HL-60 (cell line): ENCODE results near the gene UXT.
"Not testable (repeated sequence)": the region's sequence is repeated elsewhere in the genome, so short reads cannot be mapped to it uniquely, and the experiment has no call there.

Experiments
- DNase-seq, 2 experiments: peaks; one replicate each; pipeline ENCODE4 v3.0.0-alpha.2; 2010 to 2020; ENCODE audit warnings: low read depth in 1 of 2, low spot score in 1 of 2
- H3K27ac ChIP-seq: fragments of 250-450 bp; sonication (Bioruptor Pico); replicated peaks from 2 replicates; pipeline ENCODE4 v1.5.1; 2020; ENCODE audit warnings: mild to moderate bottlenecking, moderate library complexity
- H3K27me3 ChIP-seq: fragments of 250-450 bp; sonication (Bioruptor Pico); 2 replicates; pipeline ENCODE4 v1.5.1; 2021; ENCODE audit warnings: mild to moderate bottlenecking, moderate library complexity; ENCODE audit not compliant: insufficient read depth, poor library complexity, severe bottlenecking
- H3K4me3 ChIP-seq: replicated peaks from 2 replicates; pipeline ENCODE4 v1.5.1; 2011; ENCODE audit warnings: mild to moderate bottlenecking, control low read depth, low read length; ENCODE audit not compliant: insufficient read depth
- CTCF ChIP-seq: IDR thresholded peaks from one replicate; pipeline ENCODE4 v1.5.1; 2011; ENCODE audit warnings: low read length, control low read depth, inconsistent platforms; ENCODE audit not compliant: insufficient read depth
- POLR2AphosphoS5 ChIP-seq: IDR thresholded peaks from 2 replicates; pipeline ENCODE4 v1.6.1; 2012; ENCODE audit warnings: low read depth
- SPI1 ChIP-seq: IDR thresholded peaks from 2 replicates; pipeline ENCODE4 v1.6.1; 2012; ENCODE audit warnings: low read depth, mild to moderate bottlenecking, borderline replicate concordance

The UXT gene

GRCh38 chrX:47605024-47605423 is 54.0 kb downstream of the UXT start:
- Histone ChIP-seq H3K4me3 (no peak overlapping the region), H3K27ac (no peak overlapping the region), H3K27me3 (no peaks in the 10 kb centered on the region)
- TF ChIP-seq SPI1 (peak; percentile 85), CTCF (no peak), POLR2AphosphoS5 (no peak)
- DNase-seq, result peak in 1 of 2 experiments; percentile 45

- H3K4me3 ChIP-seq, H3K27ac ChIP-seq, DNase-seq, H3K27me3 ChIP-seq: not testable (repeated sequence)
Observed at GRCh38 chrX:47603125-47603524, 55.9 kb downstream of the UXT start.
